ENCODE measurements around the gene NMNAT2. TPM values are rescaled to one million over a fixed set of nuclear protein-coding genes. Genes with fewer than 3 reads are reported as not detected.

NMNAT2 gene
- total RNA-seq, 1 donor from 2014 or later, result 0.49 TPM

DNA sequence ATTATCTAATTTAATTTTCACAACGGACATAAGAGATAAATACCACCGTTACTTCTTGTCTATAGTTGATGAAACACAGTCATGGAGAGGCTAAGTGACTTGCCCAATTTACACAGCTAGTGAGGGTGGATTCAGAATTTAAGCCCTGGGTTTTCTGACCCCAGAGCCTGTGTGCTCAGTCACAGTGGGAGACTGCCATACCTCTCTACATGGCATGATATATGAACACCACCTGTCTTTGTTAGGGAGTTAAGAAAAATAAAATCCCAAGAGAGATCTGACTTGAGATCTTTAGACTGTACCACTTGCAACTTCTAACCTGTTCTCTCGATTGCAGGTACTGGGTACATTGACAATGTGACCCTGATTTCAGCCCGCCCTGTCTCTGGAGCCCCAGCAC is 191.8 kb downstream of the NMNAT2 start:
- Mint-ChIP-seq H3K36me3 (no peaks in the 10 kb centered on the region), H3K27me3 (ENCODE audit: insufficient read depth, low read depth) (no peaks in the 10 kb centered on the region), H3K9me3 (no peaks in the 10 kb centered on the region), H3K27ac (no peak overlapping the region), H3K4me1 (peaks cover 14% of the 10 kb centered on the region), H3K4me3 (no peak overlapping the region)
- Histone ChIP-seq H3K36me3 (no peaks in the 10 kb centered on the region), H2AFZ (replicated peaks) (no peak overlapping the region), H4K20me1 (ENCODE audit: low read depth) (no peaks in the 10 kb centered on the region), H3K9me3 (ENCODE audit: low read depth) (no peaks in the 10 kb centered on the region), H3K4me1 (no peaks in the 10 kb centered on the region), H3K4me3 (no peak overlapping the region), H3K4me2 (no peak overlapping the region), H3K9ac (no peak overlapping the region), H3K27ac (no peak overlapping the region), H3K79me2 (ENCODE audit: low read depth) (no peaks in the 10 kb centered on the region), H3K27me3 (no peaks in the 10 kb centered on the region), H3F3A (ENCODE audit: low read depth) (no peaks in the 10 kb centered on the region)
- TF ChIP-seq, protein P1, sequence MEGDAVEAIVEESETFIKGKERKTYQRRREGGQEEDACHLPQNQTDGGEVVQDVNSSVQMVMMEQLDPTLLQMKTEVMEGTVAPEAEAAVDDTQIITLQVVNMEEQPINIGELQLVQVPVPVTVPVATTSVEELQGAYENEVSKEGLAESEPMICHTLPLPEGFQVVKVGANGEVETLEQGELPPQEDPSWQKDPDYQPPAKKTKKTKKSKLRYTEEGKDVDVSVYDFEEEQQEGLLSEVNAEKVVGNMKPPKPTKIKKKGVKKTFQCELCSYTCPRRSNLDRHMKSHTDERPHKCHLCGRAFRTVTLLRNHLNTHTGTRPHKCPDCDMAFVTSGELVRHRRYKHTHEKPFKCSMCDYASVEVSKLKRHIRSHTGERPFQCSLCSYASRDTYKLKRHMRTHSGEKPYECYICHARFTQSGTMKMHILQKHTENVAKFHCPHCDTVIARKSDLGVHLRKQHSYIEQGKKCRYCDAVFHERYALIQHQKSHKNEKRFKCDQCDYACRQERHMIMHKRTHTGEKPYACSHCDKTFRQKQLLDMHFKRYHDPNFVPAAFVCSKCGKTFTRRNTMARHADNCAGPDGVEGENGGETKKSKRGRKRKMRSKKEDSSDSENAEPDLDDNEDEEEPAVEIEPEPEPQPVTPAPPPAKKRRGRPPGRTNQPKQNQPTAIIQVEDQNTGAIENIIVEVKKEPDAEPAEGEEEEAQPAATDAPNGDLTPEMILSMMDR (IDR thresholded peaks at IDR 0.05), result no peak
- TF ChIP-seq EZH2 (IDR thresholded peaks at IDR 0.05) (no peak), EZH2phosphoT487 (IDR thresholded peaks at IDR 0.05) (no peak)
- no peak for DNase-seq (ENCODE audit: low spot score)

DNA sequence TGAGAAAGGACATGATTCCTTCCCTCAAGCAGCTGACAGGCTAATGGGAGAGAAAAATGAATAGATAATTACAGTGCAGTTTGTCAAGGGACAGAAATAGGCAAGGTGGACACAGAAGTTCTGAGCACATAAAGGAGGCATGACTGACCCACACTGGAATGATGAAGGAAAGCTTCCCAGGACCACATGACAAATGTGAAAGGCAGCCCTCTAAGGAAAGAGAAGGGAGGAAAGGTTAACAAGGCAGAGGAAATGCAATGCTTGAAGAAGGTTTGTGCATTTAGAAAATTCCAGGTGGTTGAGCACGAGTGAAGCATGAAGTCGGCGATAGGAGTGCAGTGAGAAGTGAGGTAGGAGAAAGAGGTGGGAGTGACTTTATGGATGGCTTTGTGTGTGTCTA is 194.7 kb downstream of the NMNAT2 start:
- no peak overlapping the region for H3K27ac Mint-ChIP-seq

GRCh38 chr1:183222909-183223308 is 195.3 kb downstream of the NMNAT2 start:
- no peak overlapping the region for H3K9ac ChIP-seq
- no peak overlapping the region for H3K4me3 ChIP-seq
- peaks cover 16% of the 10 kb centered on the region for H3F3A ChIP-seq (ENCODE audit: low read depth)
- H3K27ac Mint-ChIP-seq, result no peak overlapping the region
- no peaks in the 10 kb centered on the region for H3K9me3 Mint-ChIP-seq
- no peaks in the 10 kb centered on the region for H3K36me3 ChIP-seq
- peaks cover 2% of the 10 kb centered on the region for H3K27me3 Mint-ChIP-seq (ENCODE audit: insufficient read depth, low read depth)
- H3K27ac ChIP-seq, result no peak overlapping the region
- no peak overlapping the region for H3K4me2 ChIP-seq
- H3K36me3 Mint-ChIP-seq, result no peaks in the 10 kb centered on the region
- H3K4me1 Mint-ChIP-seq, result peaks cover 33% of the 10 kb centered on the region
- H4K20me1 ChIP-seq (ENCODE audit: low read depth), result no peaks in the 10 kb centered on the region
- no peaks in the 10 kb centered on the region for H3K79me2 ChIP-seq (ENCODE audit: low read depth)
- TF ChIP-seq EZH2phosphoT487 (IDR thresholded peaks at IDR 0.05) (no peak), EZH2 (IDR thresholded peaks at IDR 0.05) (no peak)
- TF ChIP-seq, protein P1 (IDR thresholded peaks at IDR 0.05), result no peak
- no peak overlapping the region for H3K4me3 Mint-ChIP-seq
- DNase-seq (ENCODE audit: low spot score), result no peak
- H3K4me1 ChIP-seq, result peaks cover 21% of the 10 kb centered on the region
- H3K27me3 ChIP-seq, result no peaks in the 10 kb centered on the region
- H3K9me3 ChIP-seq (ENCODE audit: low read depth), result no peaks in the 10 kb centered on the region
- no peak overlapping the region for H2AFZ ChIP-seq (replicated peaks)

More for the DNA sequence above, 194.7 kb downstream of the NMNAT2 start:
- no peak for TF ChIP-seq EZH2 (IDR thresholded peaks at IDR 0.05)
- H3K9ac ChIP-seq, result no peak overlapping the region
- peaks cover 2% of the 10 kb centered on the region for H3K27me3 Mint-ChIP-seq (ENCODE audit: insufficient read depth, low read depth)
- no peak overlapping the region for H3K27ac ChIP-seq
- no peak overlapping the region for H3K4me2 ChIP-seq
- no peak overlapping the region for H3K4me3 ChIP-seq
- peaks cover 15% of the 10 kb centered on the region for H3F3A ChIP-seq (ENCODE audit: low read depth)
- DNase-seq (ENCODE audit: low spot score), result no peak
- no peaks in the 10 kb centered on the region for H3K36me3 Mint-ChIP-seq
- H3K4me1 Mint-ChIP-seq, result peaks cover 30% of the 10 kb centered on the region
- no peak overlapping the region for H2AFZ ChIP-seq (replicated peaks)
- no peaks in the 10 kb centered on the region for H3K36me3 ChIP-seq
- no peaks in the 10 kb centered on the region for H4K20me1 ChIP-seq (ENCODE audit: low read depth)
- H3K4me1 ChIP-seq, result peaks cover 18% of the 10 kb centered on the region
- H3K4me3 Mint-ChIP-seq, result no peak overlapping the region
- no peaks in the 10 kb centered on the region for H3K9me3 Mint-ChIP-seq
- no peaks in the 10 kb centered on the region for H3K27me3 ChIP-seq
- no peaks in the 10 kb centered on the region for H3K79me2 ChIP-seq (ENCODE audit: low read depth)
- H3K9me3 ChIP-seq (ENCODE audit: low read depth), result no peaks in the 10 kb centered on the region

DNA sequence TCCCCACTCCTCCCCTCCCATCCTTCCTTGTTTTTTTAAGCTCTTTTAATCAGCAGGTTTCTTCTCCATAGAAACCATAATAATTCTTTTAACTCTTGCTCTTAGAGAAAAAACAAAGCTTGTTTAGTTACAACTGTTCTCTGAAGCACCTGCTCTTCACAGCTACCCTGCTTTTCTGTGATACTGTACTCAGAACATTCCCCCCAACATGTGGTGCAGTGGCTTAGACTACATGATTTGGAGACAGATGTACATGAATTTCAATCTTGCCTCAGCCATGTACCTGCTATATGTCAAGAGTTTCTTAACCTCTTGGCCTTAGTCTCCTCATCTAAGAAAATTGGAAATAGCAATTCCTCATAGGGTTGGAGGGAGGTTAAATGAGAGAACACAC is 198.6 kb downstream of the NMNAT2 start:
- Histone ChIP-seq H3K4me3 (no peak overlapping the region), H3K36me3 (no peaks in the 10 kb centered on the region), H3K27me3 (no peaks in the 10 kb centered on the region), H3K4me2 (peak overlapping the region; percentile 50), H3K27ac (no peak overlapping the region), H3K4me1 (peaks cover 21% of the 10 kb centered on the region), H3F3A (ENCODE audit: low read depth) (peaks cover 16% of the 10 kb centered on the region), H3K9me3 (ENCODE audit: low read depth) (no peaks in the 10 kb centered on the region), H2AFZ (replicated peaks) (peak overlapping the region; percentile 73), H3K79me2 (ENCODE audit: low read depth) (no peaks in the 10 kb centered on the region), H3K9ac (no peak overlapping the region), H4K20me1 (ENCODE audit: low read depth) (no peaks in the 10 kb centered on the region)
- H3K9me3 Mint-ChIP-seq, result no peaks in the 10 kb centered on the region
- peak overlapping the region; percentile 2 for H3K27ac Mint-ChIP-seq
- no peak overlapping the region for H3K4me3 Mint-ChIP-seq
- DNase-seq (ENCODE audit: low spot score), result no peak
- H3K36me3 Mint-ChIP-seq, result no peaks in the 10 kb centered on the region
- H3K27me3 Mint-ChIP-seq (ENCODE audit: insufficient read depth, low read depth), result peaks cover 2% of the 10 kb centered on the region
- TF ChIP-seq, protein P1 (IDR thresholded peaks at IDR 0.05), result no peak
- TF ChIP-seq EZH2phosphoT487 (IDR thresholded peaks at IDR 0.05) (no peak), EZH2 (IDR thresholded peaks at IDR 0.05) (no peak)
- H3K4me1 Mint-ChIP-seq, result peaks cover 35% of the 10 kb centered on the region
